GM18858 (cell line): ENCODE measurements around the gene ATL2.
"Not testable (repeated sequence)": the region's sequence is repeated elsewhere in the genome, so short reads cannot be mapped to it uniquely, and the experiment has no call there.

Source experiments
- ATAC-seq: cut with Tn5 transposase; IDR thresholded peaks from one replicate; pipeline ENCODE4 v1.9.1; 2021; ENCODE audit not compliant: unreplicated experiment

The ATL2 gene

GRCh38 chr2:38377050-38377828 is at the start of gene ATL2:
TSS of gene ATL2 (minus strand) at chr2:38377273. CDS start at chr2:38377260, 13 bp downstream.
- ATAC-seq, result peak; percentile 55

GRCh38 chr2:38423763-38424162 is 46.7 kb upstream of the ATL2 start:
- ATAC-seq, result no peak

- no peak for ATAC-seq
Observed at GRCh38 chr2:38421274-38422056, 44.4 kb upstream of the ATL2 start.

- no peak for ATAC-seq
Observed at GRCh38 chr2:38419499-38419898, 42.4 kb upstream of the ATL2 start.

GRCh38 chr2:38418735-38419134 is 41.7 kb upstream of the ATL2 start:
- no peak for ATAC-seq

GRCh38 chr2:38417745-38418689 is 40.9 kb upstream of the ATL2 start:
- ATAC-seq, result no peak

- no peak for ATAC-seq
Observed at GRCh38 chr2:38416296-38417036, 39.4 kb upstream of the ATL2 start.

- ATAC-seq, result no peak
Observed at GRCh38 chr2:38415728-38416291, 38.7 kb upstream of the ATL2 start.

- ATAC-seq, result no peak
Observed at GRCh38 chr2:38415023-38415422, 38.0 kb upstream of the ATL2 start.

- not testable (repeated sequence) for ATAC-seq
Observed at GRCh38 chr2:38412235-38412871, 35.3 kb upstream of the ATL2 start.

- ATAC-seq, result peak; percentile 77
Observed at GRCh38 chr2:38409156-38410102, 32.4 kb upstream of the ATL2 start.

GRCh38 chr2:38407111-38407682 is 30.1 kb upstream of the ATL2 start:
- no peak for ATAC-seq

- ATAC-seq, result no peak
Observed at GRCh38 chr2:38406597-38407110, 29.6 kb upstream of the ATL2 start.

GRCh38 chr2:38405917-38406596 is 29.0 kb upstream of the ATL2 start:
- ATAC-seq, result no peak

- ATAC-seq, result no peak
Observed at GRCh38 chr2:38400513-38400912, 23.4 kb upstream of the ATL2 start.

- no peak for ATAC-seq
Observed at GRCh38 chr2:38398739-38399138, 21.7 kb upstream of the ATL2 start.

GRCh38 chr2:38394903-38395341 is 17.8 kb upstream of the ATL2 start:
- ATAC-seq, result no peak
